ENCODE data around the gene ORC6.
A peak's percentile ranks its signal among the peaks of the same experiment; 100 is the strongest.
"Not testable (repeated sequence)": the region's sequence is repeated elsewhere in the genome, so short reads cannot be mapped to it uniquely, and the experiment has no call there.

The ORC6 gene, protein sequence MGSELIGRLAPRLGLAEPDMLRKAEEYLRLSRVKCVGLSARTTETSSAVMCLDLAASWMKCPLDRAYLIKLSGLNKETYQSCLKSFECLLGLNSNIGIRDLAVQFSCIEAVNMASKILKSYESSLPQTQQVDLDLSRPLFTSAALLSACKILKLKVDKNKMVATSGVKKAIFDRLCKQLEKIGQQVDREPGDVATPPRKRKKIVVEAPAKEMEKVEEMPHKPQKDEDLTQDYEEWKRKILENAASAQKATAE

DNA sequence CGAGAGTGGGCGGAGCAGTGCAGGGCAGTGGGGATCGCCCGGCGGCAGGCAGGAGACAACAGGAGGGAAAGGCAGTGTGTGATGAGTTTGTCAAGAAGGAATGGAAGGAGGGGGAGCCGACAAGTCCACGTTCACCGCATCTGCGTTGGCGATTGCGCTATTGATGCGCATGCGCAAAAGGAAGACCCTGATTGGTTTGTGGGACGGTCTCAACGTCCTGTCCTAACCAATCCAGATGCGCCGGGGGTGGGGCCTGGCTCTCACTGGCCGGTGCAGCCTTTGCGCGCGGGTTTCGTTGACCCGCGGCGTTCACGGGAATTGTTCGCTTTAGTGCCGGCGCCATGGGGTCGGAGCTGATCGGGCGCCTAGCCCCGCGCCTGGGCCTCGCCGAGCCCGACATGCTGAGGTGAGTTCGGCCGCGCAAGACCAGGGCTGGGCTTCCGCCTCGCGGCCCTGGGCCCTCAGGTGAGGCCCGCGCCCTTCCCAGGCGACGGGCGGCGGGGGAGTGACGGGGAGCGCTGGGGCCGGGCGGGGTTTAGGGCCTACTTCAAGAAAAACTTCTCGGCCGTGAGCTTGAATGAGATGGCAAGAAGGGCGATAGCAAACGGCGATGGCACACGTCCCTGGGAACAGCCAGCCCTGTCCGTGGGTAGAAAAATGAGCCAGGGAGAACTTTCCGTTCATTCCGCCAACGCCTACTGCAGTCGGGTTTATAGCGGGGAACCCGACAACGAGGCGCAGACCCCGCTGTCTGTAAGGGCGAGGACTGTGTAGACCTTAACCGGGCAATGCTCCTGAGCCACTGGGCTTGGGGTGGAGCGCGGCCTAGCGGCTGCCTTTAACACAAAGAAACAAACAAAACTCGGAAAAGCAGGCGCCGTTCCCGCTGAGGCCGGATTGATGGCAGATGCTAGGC lies at the start of gene ORC6:
ORC6 (plus strand) TSS at position 295 of the 916 bp plus-strand sequence; CDS start at position 342, 47 bp downstream.
- peak; percentile 78 for DNase-seq

DNA sequence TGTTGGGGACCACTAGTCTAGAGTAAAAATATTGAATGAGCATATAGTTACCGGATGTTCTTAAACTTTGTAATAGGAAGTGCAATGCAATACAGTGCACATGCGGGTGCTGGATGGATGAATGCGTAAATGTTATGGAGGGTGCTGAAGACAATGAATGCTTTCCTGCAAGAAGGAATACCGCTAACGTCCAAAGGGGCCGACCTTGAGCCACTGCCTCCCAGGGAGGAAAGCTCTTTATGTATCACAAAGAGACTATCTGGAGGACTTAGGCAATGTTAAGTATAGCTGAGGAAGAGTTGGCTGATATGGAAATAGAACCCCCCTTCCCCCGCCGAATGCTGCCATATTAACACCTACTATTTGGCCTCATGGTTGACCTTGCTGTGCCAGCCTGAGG lies 40.8 kb upstream of the ORC6 start:
- DNase-seq, result no peak

DNA sequence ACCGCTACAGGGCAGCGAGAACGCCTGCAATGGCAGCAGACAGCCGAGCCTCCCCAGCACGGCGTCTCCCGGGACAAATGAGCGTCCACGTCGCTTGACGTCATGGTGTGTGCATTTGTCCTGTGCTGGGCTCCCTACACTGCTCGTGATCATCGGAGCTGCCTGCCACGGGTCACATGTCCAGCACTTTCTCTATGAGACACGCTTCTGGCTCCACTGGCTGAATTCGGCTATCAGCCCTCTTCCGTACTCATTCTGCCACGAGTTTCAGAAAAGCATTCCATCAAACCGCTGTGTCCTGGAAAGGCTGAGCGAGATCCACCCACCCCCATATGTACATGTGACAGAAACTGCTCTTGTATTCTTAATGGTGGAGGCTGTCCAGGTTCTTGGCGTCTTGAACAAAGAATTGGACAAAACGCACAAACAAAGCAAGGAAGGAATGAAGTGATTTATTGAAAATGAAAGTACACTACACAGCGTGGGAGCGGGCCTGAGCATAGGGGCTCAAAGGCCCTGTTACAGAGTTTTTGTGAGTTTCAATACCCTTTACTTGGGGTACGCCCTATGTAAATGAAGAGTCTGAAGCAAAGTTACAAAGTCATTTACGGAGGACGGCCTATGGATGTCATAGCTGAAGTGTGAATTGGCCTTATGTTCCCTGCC lies 39.7 kb upstream of the ORC6 start:
- no peak for DNase-seq

DNA sequence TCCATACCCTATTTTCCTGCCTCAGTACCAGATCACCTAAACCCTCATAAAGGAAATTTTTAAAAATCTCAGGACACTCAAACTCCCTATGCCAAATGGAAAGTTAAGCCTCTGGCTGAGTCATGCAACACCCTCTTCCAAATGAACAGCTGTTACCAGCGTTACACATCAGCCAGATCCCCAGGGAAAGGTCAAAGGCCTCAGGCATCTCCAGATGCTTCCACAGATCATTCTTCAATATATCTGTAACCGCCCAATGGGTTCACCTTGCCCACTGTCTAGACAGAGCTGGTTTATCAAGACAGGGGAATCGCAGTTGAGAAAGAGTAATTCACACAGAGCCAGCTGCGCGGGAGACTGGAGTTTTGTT lies 39.2 kb upstream of the ORC6 start:
- DNase-seq, result no peak

DNA sequence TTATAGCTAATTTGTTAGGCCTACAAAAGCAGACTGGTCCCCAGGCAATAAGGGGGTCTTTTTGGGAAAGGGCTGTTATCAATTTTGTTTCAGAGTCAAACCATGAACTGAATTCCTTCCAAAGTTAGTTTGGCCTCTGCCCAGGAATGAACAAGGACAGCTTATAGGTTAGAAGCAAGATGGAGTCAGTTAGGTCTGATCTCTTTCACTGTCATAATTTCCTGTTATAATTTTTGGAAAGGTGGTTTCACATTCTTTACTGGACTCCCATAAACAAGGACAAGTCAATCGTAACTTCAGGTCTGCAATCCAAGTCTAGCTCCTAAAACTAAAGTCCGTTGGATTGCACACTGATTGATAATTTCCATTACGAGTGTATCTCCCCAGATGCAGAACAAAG lies 38.2 kb upstream of the ORC6 start:
- DNase-seq, result no peak

DNA sequence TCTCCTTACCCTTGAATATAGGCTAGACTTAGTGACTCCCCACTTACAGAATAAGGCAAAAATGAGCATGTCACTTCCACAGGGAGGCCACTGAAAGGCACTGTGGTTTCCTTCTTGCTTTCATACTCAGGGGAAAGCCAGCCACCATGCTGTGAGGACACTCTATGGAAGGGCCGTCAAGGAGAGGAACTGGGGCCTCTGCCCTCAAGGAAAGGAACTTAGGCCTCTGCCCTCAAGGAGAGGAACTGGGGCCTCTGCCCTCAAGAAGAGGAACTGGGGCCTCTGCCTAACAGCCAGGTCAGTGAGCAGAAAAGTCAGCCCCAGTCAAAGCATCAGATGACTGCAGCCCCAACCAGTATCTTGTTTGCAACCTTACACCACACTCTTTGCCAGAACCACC lies 30.5 kb upstream of the ORC6 start:
- no peak for DNase-seq

DNA sequence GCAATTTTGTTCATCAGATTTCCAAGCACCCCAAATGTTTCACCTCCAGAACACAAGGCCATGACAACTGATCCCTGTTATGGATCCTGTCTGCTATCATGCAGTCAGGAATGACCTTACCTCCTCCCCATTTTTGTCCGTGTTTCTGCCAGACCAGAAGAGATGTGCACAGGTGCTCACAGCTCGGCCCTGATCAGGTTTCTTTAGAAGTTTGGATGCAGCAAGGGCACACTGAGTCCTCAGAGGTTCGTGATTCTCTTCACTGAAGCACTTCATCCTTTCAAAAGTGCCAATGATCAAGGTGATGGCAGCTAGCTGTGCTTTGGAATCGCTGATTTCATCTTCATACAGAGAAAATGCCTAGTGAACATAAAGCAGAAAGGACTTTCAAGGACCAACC lies 27.3 kb upstream of the ORC6 start:
- DNase-seq, result no peak

DNA sequence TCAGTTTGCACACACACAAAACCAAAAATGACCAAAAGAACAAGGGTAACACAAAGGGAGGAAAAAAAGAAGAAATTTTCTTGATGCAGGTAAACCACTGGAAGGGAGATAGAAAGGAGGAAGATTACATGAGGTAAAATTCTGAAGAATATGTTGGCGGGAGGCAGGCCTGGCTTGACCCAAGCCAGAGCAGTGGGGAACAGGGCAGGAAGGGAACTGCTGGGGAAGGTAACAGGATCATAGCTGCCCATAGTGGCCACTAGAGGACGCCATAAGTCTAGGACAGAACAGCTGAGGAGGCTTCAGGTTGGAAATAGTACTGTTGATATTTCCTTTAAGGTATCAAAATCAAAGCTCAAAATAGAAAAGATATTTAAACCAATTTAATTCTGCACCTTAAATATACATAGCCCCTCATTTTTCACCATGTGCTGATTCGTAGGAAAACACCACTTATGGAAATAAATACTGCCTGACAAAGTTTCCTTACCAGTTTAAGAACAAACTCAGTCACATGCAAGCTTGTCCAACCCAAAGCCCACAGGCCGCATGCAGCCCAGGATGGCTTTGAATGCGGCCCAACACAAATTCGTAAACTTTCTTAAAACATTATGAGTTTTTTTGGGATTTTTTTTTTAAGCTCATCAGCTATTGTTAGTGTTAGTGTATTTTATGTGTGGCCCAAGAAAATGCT lies 16.0 kb upstream of the ORC6 start:
- peak; percentile 14 for DNase-seq

DNA sequence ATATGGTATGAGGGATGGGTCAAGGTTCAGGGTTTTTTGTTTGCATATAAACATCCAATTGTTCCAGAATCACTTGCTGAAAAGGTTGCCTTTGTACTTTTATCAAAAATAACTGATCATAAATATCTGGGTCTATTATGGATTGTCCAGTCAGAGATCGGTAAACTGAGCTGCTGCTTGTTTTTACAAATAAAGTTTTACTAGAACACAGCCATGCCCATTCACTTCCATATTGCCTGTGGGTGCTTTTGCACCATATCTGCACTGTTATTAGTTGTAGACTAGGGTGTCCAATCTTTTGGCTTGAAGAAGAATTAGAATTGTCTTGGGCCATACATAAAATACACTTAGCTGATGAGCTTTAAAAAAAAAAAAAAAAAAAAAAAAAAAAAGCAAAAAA lies 11.5 kb upstream of the ORC6 start:
- not testable (repeated sequence) for DNase-seq

DNA sequence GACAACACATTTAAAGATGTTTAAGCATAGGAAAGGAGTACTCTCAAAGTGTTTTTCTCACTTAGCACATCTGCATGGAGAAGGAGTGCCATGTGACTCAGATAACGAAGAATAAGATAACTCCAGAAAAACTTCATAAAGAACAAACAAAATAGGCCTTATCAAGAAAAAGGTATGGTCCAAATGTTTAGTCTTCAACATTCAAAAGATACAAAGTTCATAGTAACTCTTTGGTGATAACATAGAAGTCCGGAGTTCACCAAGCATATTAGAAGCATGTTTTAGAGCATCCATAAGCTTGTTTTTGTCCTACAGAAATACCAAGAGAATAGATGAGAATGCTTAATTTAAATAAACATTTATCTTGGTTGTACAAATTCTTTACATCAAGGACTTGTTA lies 7.6 kb upstream of the ORC6 start:
- DNase-seq, result not testable (repeated sequence)

DNA sequence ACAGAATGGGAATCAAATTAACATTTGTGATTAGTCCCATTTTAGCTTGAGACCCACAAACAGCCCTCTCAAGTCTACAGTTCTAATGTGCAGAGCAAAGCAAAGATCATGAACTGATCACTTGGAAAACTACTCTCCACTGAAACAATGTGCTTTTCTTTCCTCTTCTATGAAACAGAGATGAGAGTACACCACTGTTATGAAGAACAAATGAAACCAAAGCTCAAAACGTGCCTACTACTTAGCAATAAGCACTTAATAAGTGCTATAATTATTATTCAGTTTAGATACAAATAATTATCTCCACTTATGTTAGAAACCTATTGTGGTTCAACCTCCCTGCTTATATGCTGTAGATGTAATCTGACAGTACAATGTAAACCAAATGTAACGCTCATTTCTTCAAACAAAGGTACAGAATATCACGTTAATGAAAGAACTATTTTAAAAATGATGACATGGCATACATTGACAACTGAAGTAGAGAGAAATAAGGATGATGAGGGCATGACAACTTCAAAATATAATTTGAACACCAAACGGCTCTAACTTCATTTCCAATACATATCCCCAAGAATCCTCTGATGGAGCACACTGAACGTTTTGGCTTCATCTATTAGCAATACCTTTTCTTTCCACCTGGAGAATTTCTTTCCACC lies 2.5 kb upstream of the ORC6 start:
- no peak for DNase-seq

DNA sequence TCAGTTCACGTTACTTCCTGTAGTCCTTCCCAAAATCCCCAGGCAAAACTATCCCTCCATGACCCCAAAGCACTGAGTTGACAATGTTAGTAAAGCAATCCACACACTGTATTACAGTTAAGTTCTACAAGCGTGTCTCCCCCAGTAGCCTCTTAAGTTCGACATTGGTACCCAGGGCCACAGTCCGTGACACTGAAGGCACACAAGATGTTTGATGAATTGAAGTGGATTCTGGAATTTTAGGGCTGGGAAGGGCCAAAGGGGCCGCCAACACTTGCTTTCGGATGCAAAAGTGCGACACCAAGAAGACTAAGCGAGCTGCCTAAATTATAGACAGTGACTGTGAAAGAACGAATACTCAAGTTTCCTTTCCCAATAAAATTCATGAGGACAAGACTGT lies 2.0 kb upstream of the ORC6 start:
- no peak for DNase-seq

DNA sequence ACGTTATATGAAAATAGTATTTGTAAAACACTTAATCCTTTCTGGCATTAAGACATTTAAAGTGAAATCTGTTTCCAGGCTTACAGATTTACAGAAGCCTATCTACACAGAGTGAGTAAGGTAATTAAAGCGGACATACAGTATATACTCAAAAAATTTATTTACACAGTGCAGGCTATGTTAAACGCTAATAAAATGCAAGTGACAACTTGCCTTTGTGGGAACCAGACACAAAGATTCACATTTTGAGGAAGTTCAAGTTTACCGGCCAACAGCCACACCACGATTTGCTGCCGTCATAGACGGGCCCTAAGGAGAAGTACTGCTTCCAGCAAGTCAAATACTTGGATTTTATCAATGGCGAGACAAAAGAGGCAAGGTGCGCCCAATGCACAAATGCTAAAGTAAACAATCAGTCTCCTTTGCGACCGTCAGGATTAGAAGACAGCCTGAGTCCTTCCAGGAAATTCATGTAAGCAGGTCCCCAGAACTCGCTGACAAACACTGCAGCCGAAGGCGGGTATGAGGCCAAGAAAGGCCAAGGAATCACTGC lies 1.3 kb upstream of the ORC6 start:
- DNase-seq, result no peak

DNA sequence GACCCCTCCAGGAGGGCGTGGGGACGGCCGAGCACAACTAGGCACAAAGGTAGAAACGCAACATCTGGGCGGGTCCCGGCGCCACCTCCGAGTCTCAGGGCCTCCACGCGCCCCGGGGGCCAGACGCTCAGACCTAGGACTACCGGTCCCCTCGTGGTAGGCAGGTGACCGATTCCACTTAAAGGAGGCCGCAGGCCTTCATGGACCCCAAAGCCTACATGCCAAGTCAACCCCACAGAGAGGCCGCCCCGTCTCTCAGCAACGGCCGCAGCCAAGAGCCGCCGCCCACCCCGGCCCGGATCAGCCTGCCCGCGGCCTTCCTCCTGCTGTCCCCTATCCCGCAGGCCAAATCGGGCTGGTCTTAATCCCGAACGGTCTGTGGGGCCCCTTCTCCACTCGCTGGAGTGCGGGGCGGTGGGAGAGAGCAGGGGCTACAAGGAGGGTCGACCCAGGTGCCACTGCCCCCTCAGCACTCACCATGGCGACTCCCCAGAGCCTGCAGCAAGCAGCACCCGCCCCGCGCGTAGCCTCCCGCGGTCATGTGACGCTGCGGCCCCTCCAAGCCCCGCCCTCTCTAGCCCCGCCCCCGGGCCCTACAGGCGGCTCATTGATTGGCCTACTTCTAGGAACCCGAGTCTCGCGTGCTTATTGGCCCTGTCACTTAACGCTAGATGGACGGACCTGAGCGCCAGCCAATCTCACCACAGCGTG lies 650 bp upstream of the ORC6 start, which contains the start of gene VPS35:
VPS35 (minus strand) TSS at position 525 of the 711 bp plus-strand sequence; CDS start at position 480, 45 bp downstream.
- peak; percentile 78 for DNase-seq

DNA sequence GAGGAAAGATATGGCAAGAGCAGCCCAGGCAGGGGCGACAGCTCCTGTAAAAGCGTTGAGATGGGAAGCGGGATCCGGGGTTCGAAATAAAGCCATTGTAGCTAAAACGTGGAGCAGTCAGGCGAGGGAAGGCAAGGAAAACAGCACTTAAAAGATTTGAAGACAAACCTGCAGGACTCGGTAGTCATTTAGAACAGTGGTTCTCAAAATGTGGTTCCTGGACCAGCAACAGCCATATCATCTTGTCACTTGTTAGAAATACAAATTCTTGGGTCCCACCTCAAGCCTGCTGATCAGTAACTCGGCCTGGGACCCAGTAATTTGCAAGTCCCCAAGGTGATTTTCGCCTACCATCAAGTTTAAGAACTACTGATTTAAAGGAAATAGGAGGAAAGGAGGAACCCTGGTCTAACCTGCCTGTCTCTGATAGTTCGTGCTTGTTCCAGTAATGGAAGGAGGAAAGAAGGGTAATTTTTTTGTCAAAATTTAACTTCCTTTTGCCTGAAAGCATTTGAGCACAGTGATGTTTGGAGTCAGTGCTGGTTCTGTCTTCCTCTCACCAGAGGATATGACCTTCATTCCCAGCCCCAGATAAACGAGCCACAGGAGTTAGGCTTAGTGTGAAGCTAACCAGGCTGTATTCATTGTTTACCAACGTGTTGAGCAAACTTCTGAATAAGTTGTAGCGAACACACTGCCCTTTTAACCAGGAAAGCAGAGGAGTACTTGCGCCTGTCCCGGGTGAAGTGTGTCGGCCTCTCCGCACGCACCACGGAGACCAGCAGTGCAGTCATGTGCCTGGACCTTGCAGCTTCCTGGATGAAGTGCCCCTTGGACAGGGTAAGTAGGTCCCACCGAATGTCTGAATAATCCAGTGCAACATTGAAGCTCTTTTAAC lies 1.1 kb downstream of the ORC6 start:
- DNase-seq, result no peak

DNA sequence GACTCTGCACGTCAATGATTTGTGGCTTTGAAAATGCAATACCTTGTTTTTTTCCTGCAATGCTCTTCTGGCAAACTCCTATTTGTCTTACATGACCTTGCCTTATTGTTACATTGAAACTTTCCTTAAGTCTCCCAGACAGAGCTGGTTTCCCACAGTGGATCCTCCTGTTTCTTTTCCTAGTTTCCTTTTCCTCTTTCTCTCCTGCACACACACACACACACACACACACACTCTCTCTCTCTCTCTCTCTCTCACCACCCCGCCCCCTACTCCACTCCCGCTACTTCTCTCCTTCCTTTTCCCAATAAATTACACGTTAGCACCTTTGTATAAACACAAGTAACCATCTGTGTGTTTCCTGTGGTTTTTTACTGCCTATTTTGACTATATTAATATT lies 2.3 kb downstream of the ORC6 start:
- DNase-seq, result no peak

DNA sequence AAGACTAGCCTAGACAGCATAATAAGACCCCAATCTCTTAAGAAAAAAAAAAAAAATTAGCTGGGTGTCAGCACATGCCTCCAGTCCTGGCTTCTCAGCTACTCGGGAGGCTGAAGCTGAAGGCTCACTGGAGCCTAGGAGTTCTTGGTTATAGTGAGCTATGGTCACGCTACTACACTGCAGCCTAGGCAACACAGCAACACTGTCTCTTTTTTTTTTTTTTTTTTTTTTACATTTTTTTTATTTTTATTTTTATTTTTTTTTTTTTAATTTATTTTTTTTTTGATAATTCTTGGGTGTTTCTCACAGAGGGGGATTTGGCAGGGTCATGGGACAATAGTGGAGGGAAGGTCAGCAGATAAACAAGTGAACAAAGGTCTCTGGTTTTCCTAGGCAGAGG lies 4.1 kb downstream of the ORC6 start:
- no peak for DNase-seq

DNA sequence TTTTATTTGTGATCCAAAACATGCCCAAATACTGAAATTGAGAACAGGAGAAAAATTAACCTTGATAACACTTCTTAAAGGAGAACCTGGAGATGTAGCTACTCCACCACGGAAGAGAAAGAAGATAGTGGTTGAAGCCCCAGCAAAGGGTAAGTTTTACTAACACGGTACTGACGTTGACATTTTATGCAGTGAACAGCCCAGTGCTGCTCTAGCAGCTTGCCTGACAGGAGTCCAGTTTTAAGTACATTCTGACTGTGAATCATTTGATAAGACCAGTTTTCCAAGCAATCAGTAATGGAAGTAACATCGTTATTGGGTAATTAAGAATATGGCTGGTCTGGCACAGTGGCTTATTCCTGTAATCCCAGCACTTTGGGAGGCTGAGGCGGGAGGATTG lies 6.5 kb downstream of the ORC6 start:
- no peak for DNase-seq

DNA sequence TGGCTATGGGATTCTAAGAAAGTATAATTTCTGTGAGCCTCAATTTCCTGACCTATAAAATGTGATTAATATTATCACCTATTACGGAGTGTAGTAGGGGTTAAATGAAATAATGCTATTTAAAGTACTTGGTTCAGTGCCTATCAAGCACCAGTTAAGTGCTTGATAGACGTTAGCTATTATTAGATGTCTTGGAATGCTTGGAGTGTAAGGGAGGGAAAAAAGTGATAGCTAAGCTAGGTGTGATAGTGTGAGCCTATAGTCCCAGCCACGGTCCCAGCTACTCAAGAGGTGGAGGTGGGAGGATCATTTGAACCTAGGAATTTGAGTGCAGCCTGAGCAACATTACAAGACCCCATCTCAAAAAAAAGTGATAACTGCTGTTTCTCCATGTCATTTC lies 7.5 kb downstream of the ORC6 start:
- no peak for DNase-seq

DNA sequence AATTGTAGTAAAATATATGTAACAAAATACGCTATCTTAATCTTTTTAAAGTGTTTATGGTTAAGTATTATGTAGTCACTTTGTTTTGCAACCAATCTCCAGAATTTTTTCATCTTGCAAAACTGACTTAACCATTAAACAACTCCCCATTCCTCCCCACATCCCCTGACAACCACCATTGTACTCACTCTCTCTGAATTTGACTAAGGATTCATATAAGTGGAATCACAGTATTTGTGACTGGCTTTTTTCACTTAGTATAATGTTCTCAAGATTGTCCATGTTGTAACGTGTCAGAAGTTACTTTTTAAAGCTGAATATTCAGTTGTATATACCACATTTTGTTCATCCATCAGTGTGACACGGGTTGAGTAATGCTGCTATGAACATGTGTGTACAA lies 10.6 kb downstream of the ORC6 start:
- DNase-seq, result no peak

DNA sequence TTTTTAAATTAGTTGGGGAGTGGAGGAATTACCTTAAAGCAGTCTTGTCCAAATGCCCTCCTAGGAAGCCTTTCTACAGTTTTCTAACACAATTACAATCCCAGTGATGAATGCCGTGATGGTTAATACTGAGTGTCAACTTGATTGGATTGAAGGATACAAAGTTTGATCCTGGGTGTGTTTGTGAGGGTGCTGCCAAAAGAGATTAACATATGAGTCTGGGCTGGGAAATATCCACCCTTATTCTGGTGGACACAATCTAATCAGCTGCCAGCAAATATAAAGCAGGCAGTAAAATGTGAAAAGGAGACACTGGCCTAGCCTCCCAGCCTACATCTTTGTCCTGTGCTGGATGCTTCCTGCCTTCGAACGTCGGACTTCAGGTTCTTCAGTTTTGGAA lies 12.2 kb downstream of the ORC6 start:
- DNase-seq, result no peak
